Heart left ventricle (tissue), 16 donors: ENCODE results near the gene MAP3K3. TPM values are rescaled to one million over a fixed set of nuclear protein-coding genes. Genes with fewer than 3 reads are reported as not detected.

Experiments used
- ATAC-seq, 4 donors: fragments of 200-7000 bp; cut with Tn5 transposase; one replicate each; pipeline ENCODE4 v1.9.1; 2020 to 2022; ENCODE audit warnings: moderate library complexity in 4 of 4, mild to moderate bottlenecking in 3 of 4, moderate number of reproducible peaks in 1 of 4
- DNase-seq, 5 donors: peaks; one replicate each; pipeline ENCODE4 v3.0.0-alpha.2; 2020
- H3K27ac ChIP-seq, 12 donors: fragments of 200-600 bp; sonication (generic) in 4 of 12; one replicate each; pipeline versions ENCODE4 v1.5.0 to v1.8.0; 2016 to 2022; ENCODE audit warnings: mild to moderate bottlenecking in 2 of 12
- H3K27me3 ChIP-seq, 9 donors: fragments of 200-600 bp; sonication (generic) in 2 of 9; one replicate each; pipeline versions ENCODE4 v1.5.1 to v1.8.0; 2016 to 2022; ENCODE audit warnings: mild to moderate bottlenecking in 3 of 9
- H3K36me3 ChIP-seq, 9 donors: fragments of 200-600 bp; sonication (generic) in 2 of 9; one replicate each; pipeline versions ENCODE4 v1.5.0 to v1.8.0; 2018 to 2022; ENCODE audit warnings: mild to moderate bottlenecking in 2 of 9
- H3K4me1 ChIP-seq, 12 donors: fragments of 200-600 bp; sonication (generic) in 4 of 12; one replicate each; pipeline versions ENCODE4 v1.5.0 to v1.8.0; 2016 to 2022; ENCODE audit warnings: mild to moderate bottlenecking in 3 of 12
- H3K4me3 ChIP-seq, 12 donors: fragments of 200-600 bp; sonication (generic) in 4 of 12; one replicate each; pipeline versions ENCODE4 v1.5.0 to v1.8.0; 2017 to 2022; ENCODE audit warnings: mild to moderate bottlenecking in 9 of 12, moderate library complexity in 4 of 12
- H3K9me3 ChIP-seq, 12 donors: fragments of 200-600 bp; sonication (generic) in 4 of 12; one replicate each; pipeline versions ENCODE4 v1.5.0 to v1.8.0; 2016 to 2022; ENCODE audit warnings: mild to moderate bottlenecking in 1 of 12
- CTCF ChIP-seq, 12 donors: fragments of 200-600 bp; sonication (generic) in 4 of 12; IDR thresholded peaks; one replicate each; pipeline versions ENCODE4 v1.5.0 to v1.8.0; 2018 to 2022; ENCODE audit warnings: antibody characterized with exemption in 12 of 12, mild to moderate bottlenecking in 5 of 12
- POLR2A ChIP-seq, 2 donors: fragments of 450-650 bp; IDR thresholded peaks; one replicate each; pipeline ENCODE4 v1.6.1; 2017; ENCODE audit warnings: antibody characterized with exemption in 2 of 2, mild to moderate bottlenecking in 2 of 2, moderate library complexity in 2 of 2
- WGBS, 4 donors: extraction: QIAGEN DNeasy Blood & Tissue Kit in 2 of 4; methylation state at CpG; one replicate each; pipeline versions ENCODE4 v1.1.5 to v1.1.7; 2013 to 2018; 5-methylcytosine and 5-hydroxymethylcytosine counted together
- intact Hi-C, 10 donors: fragments of 100-400 bp; cut with DNase I; formaldehyde crosslinking; loops; one replicate each; pipeline versions ENCODE4 v1.11.1 to v1.14.2; 2022
- polyA plus RNA-seq, 2 donors: library from polyadenylated mRNA; stranded (reverse); fragments of 200-250 nt; gene quantifications; one replicate each; pipeline ENCODE4 v1.2.3, GENCODE V29; 2013
- total RNA-seq, 9 donors: library from RNA; depleted of rRNA in 2 of 9; stranded (reverse); fragments of >200 nt in 2 of 9; fragmentation: NEBNext Ultra II Directional in 3 of 9; extraction: Animal tissue kit (Norgen Biotek cat#: 25700) in 3 of 9; gene quantifications; one replicate each; pipeline versions ENCODE4 v1.1.0 to v1.2.4, GENCODE V29; 2016 to 2023
- donor health status: ischemic (EF 13 %, LVEDD 7.1; RV severe dilation, severe dysfunction).
- donor health status: healthy with polysubstance abuse.
- donor health status: DM: no; HTN: yes; CAD: no.
- donor health status: DM: no; HTN: no; CAD: no.
- donor health status: ischemic (EF 25% LVEDD 6.9; RV normal size, moderate dysfunction).
- donor health status: ischemic (EF 25% LVEDD 5.7; RV mildly dilated, moderate dysfunction).
- donor health status: healthy.
- donor health status: DM: yes; HTN: yes; CAD: no.
- donor health status: ischemic (EF 35%, LVEDD 5.7; RV mildly dilated, moderate dysfunction).
- donor health status: nonischemic (EF 11% LVEDD 7.7; RV severe dilation, severe dysfunction).
- donor health status: DM: yes; HTN: yes; CAD: no.
- donor health status: PGD.
- donor health status: ischemic (EF 29% LVEDD 5.4; RV normal size, mild dysfunction).
- donor health status: nonischemic (EF 23%, LVEDD 6.1; RV moderate dilation, normal function).

Gene MAP3K3
- total and polyA plus RNA-seq, 11 donors, result 20.5 to 102 (median 58.0) TPM

GRCh38 chr17:63621229-63621683, 961 bp upstream of the MAP3K3 start:
- no peaks in the 10 kb centered on the region for H3K27me3 ChIP-seq
- intact Hi-C loops, result loop anchor here in 4 of 10 donors (5.0 to 10.0 kb wide), 3 partner anchors 56 to 81 kb away; partner anchors contain the start of gene LIMD2 (in 1 of the 4)
- 9 to 15% (median 14%) methylated on average over 10 of the region's 10 CpGs for WGBS, 4 donors
- no peak for ATAC-seq
- H3K9me3 ChIP-seq, result no peaks in the 10 kb centered on the region
- peak overlapping the region; percentile 51 to 91 (median 84) for H3K27ac ChIP-seq
- no peak for DNase-seq
- peak overlapping the region; percentile 12 to 96 (median 78) for H3K4me3 ChIP-seq
- H3K36me3 ChIP-seq, result no peaks in the 10 kb centered on the region
- TF ChIP-seq POLR2A (IDR thresholded peaks at IDR 0.05) (no peak), CTCF (IDR thresholded peaks at IDR 0.05) (no peak)
- H3K4me1 ChIP-seq, result peaks cover 2 to 37% (median 30%) of the 10 kb centered on the region in 12 donors

- intact Hi-C loops, result loop anchor here in 5 of 10 donors (2.0 to 10.0 kb wide), 4 partner anchors 52 to 80 kb away; partner anchors contain the start of gene LIMD2 (in 1 of the 5)
- 0 to 1% (median 0%) methylated on average over 32 to 100 of the region's 100 CpGs for WGBS, 4 donors
- H3K27ac ChIP-seq, result peak overlapping the region; percentile 69 to 93 (median 88)
- peak in 3 of 4 donors; percentile 13 to 26 (median 15) for ATAC-seq
- no peaks in the 10 kb centered on the region for H3K9me3 ChIP-seq
- peak; percentile 75 to 87 (median 83) for DNase-seq
- no peak for TF ChIP-seq POLR2A (IDR thresholded peaks at IDR 0.05)
- TF ChIP-seq CTCF (IDR thresholded peaks at IDR 0.05), result no peak
- H3K36me3 ChIP-seq, result no peaks in the 10 kb centered on the region
- no peaks in the 10 kb centered on the region for H3K27me3 ChIP-seq
- H3K4me3 ChIP-seq, result peak overlapping the region; percentile 67 to 96 (median 78)
- H3K4me1 ChIP-seq, result peaks cover 2 to 52% (median 45%) of the 10 kb centered on the region in 12 donors
Measured at GRCh38 chr17:63622574-63623390, 565 bp downstream of the MAP3K3 start.

- Histone ChIP-seq H3K4me3 (peak overlapping the region; percentile 67 to 96 (median 78)), H3K27me3 (no peaks in the 10 kb centered on the region), H3K36me3 (peaks cover 0 to 10% (median 0%) of the 10 kb centered on the region in 9 donors), H3K4me1 (peaks cover 6 to 62% (median 49%) of the 10 kb centered on the region in 12 donors), H3K27ac (peak overlapping the region in 11 of 12 donors; percentile 82 to 93 (median 88)), H3K9me3 (no peaks in the 10 kb centered on the region)
- 24 to 26% (median 26%) methylated on average over 7 of the region's 7 CpGs for WGBS, 4 donors
- no peak for ATAC-seq
- intact Hi-C loops, result loop anchor here in 5 of 10 donors (2.0 to 10.0 kb wide), 4 partner anchors 51 to 78 kb away; partner anchors contain the start of gene LIMD2 (in 1 of the 5)
- DNase-seq, result no peak
- no peak for TF ChIP-seq CTCF (IDR thresholded peaks at IDR 0.05)
- TF ChIP-seq POLR2A (IDR thresholded peaks at IDR 0.05), result no peak
Measured at GRCh38 chr17:63623786-63624530, 1.7 kb downstream of the MAP3K3 start.
